CD4-positive, alpha-beta T cell treated with Interleukin-4 for 1 hour (primary cell): Measurements from ENCODE around the gene ECI2.
"Not testable (repeated sequence)": the region's sequence is repeated elsewhere in the genome, so short reads cannot be mapped to it uniquely, and the experiment has no call there.

Experiments used
- DNase-seq, 2 donors: peaks; one replicate each; pipeline ENCODE4 v3.0.0-alpha.2; 2020 to 2022

The ECI2 gene

GRCh38 chr6:4093288-4093687 is 42.1 kb downstream of the ECI2 start:
- DNase-seq, result no peak

DNA sequence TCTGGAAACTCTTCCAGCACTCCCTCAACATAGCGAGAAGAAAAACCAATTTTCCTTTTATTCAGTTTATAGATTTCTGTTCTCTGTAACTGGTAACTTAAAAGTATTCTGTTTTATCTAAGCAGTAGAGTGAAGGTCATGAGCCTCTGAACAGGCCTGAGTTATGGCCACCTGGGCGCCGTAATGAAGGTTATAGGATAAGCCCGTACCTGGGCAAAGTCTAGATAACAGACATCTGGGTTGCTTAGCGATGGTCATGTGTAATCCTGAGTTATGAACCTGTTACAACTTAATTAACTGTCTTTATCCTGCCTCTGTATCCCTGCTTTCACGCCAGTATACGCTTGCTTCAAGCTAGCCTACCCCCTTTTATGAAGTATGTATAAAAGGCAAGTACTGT is 43.4 kb downstream of the ECI2 start:
- DNase-seq, result no peak

DNA sequence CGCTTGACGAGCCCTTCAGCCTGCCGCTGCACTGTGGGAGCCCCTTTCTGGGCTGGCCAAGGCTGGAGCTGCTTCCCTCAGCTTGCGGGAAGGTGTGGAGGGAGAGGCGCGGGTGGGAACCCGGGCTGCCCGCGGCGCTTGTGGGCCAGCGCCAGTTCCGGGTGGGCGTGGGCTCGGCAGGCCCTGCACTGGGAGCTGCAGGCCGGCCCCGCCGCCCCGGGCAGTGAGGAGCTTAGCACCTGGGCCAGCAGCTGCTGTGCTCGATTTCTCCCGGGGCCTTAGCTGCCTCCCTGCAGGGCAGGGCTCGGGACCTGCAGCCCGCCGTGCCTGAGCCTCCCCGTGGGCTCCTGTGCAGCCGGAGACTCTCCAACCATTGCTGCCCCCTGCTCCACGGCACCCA is 45.3 kb downstream of the ECI2 start:
- not testable (repeated sequence) for DNase-seq

DNA sequence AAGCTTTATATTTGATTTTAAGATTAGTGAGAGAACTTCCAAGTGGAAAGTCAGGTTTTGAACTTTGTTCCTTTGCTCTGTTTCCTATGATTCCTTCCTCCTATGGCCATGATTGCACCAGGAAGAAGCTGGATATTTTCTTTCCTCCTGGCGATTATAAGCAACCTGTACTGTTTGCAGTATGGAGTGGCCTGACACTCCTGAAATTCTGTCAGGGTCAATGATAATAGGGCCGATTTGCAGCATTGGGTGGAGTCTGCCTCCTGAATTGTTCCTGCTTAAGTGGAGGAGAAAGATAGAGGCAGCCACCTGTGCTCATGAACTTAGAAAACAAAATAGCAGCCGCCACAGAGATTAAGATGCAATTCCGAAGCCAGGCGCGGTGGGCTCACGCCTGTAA is 46.7 kb downstream of the ECI2 start:
- DNase-seq, result no peak

DNA sequence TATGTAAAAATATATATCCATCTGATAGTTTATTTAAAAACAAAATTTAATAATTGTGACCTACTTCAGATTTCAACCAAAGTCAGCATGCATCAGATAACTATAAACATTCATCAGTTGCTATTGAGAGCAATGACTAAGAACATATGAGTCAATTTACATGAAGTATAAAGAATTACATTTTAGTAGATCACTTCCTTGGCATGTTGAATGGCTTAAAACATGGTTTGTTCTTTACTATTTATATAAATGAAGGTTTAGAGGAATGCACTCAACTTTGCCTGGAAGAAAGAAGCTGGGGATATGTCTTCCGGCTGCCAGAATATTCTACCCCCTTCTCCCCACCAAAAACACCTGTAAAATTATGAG is 50.1 kb downstream of the ECI2 start:
- no peak for DNase-seq

GRCh38 chr6:4084444-4085331 is 50.7 kb downstream of the ECI2 start:
- DNase-seq, result no peak

GRCh38 chr6:4078691-4079471 is 56.5 kb downstream of the ECI2 start, which contains the start of gene FAM217A:
TSS of gene FAM217A (minus strand) at chr6:4079137. CDS start at chr6:4077414, 1,723 bp downstream.
- DNase-seq, result no peak

- DNase-seq, result no peak
Measured at GRCh38 chr6:4074478-4075235, 60.7 kb downstream of the ECI2 start.

DNA sequence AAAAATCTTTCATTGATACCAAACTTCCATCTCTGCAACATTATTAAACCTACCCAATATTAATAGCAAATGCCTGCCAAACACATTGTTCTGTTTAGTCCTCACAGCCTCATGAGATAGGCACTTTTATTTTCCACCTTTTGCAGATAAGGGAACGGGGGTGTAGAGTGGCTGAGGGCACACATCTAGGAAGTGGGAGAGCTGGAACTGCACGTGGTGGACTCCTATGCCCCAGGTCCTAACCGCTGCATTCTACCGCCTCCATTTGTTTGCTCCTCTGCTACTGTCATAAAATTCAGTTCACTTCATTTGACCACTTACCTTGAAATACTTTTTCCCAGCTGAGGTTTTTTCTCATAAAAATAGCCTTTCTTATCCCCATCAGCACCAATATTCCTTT is 64.0 kb downstream of the ECI2 start:
- no peak for DNase-seq

DNA sequence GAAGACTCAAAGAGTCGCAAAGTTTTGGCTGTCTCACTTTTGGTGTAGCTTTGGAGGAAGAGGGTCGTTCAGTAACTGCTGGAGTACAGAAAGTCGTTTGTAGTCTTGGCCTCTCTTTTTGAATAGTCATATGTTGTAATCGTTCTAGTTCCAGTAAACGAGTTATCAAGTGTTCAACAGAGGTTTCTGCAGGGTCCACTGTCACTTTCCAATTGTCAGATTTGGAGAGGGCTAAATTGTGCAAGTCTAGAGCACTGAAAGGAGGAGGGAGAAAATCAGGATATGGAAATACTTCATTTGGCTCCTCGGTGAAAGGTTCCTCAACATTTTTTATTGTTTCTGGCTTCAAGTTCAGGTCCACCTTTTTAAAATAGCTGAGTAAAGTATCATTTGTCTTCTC is 66.2 kb downstream of the ECI2 start:
- no peak for DNase-seq

DNA sequence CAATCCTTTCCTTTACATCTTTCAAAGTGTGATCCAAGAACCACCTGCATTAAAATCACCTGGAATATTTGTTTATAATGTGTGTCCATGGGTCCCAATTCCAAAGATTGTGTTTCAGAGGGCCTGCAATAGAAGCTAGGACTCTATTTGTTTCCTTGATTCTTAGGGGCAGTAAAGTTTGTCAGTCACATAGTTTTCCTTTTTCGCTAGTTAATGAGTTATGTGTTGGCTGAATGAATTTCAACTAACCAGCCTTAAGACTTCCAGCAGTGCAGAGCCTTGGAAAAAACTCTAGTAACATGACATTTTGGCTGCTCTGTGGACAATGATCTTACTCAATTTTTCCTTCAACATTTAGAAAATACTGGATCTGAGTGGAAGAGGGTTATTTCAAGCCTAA is 67.7 kb downstream of the ECI2 start:
- no peak for DNase-seq

DNA sequence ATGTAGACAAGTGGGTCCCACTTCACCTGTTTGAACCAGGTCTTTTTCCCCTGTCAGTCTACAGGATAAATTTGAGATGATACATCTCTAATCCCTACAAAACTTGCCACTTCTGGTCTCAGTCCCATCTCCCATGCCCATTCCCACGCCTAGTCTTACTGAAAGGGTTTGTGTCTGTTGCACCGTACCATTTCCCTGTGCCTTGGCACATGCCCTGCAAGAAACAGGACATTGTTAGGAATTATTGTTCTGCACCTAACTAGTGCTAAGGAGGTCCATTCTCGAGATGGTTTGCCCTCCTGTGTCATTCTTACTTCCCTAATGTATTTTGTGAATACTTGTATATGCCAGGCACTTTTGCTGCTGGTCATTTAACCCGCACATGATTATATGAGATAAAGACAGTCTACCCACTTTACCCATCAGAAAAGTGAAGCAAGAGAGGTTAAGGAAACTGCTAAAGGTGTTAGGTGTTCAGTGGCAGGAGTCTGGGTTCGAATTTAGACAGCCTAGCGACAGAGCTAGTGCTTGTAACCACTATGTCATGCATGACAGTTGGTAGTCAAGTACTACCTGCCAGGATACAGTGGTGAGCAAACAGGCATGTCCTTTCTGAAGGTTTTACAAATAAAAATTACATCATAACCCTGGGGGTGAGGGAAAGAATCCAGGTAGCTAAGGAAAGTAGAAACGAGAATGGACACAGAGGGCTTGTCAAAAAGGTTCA is 69.2 kb downstream of the ECI2 start:
- no peak for DNase-seq
